ENCODE results near the gene SLC12A8.

Gene SLC12A8

DNA sequence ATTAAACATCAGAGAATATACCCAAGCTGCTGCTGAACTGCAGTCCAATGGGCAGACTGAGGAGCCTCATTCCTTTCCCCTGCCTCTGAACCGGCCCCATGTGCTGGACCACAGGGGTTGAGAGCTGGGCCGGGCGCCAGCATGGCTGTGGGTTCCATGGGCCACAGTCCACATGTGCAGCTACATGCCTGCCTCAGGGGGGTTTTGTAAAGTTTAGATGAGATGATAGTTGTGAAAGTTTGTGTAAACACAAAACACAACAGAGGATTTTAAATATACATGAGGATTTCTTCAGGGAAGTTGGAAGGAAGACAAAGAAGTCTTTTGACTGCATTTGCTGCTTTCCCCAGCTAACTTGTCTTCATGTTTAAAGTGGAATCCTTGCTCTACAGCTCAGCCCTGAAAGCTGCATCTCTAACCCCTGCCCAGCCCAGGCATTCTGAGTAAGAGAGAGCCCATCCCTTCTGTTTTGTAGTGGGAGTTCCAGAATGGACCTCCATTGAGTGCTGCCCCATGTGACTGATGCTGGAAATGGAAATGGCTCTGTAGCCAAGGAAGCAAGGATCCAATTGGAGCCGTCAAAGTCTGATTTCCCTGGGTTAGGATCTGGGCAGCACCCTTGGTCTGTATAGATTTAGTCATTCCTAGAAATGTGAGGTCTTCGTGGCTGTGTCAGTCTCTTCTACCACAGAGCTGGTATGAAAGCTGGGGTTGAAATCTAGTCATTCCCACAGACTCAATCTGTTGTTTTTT is 17.5 kb downstream of the SLC12A8 start:
- DNase-seq (ENCODE audit: low read depth), result no peak
- TF ChIP-seq, protein P1, sequence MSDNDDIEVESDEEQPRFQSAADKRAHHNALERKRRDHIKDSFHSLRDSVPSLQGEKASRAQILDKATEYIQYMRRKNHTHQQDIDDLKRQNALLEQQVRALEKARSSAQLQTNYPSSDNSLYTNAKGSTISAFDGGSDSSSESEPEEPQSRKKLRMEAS (IDR thresholded peaks at IDR 0.05; ENCODE audit: low read depth, low read length), result no peak
- TF ChIP-seq MYC (IDR thresholded peaks at IDR 0.05; ENCODE audit: low read depth, low read length) (no peak), POLR2A (IDR thresholded peaks at IDR 0.05; ENCODE audit: extremely low read depth, insufficient read length) (no peak)
- TF ChIP-seq, protein P2, sequence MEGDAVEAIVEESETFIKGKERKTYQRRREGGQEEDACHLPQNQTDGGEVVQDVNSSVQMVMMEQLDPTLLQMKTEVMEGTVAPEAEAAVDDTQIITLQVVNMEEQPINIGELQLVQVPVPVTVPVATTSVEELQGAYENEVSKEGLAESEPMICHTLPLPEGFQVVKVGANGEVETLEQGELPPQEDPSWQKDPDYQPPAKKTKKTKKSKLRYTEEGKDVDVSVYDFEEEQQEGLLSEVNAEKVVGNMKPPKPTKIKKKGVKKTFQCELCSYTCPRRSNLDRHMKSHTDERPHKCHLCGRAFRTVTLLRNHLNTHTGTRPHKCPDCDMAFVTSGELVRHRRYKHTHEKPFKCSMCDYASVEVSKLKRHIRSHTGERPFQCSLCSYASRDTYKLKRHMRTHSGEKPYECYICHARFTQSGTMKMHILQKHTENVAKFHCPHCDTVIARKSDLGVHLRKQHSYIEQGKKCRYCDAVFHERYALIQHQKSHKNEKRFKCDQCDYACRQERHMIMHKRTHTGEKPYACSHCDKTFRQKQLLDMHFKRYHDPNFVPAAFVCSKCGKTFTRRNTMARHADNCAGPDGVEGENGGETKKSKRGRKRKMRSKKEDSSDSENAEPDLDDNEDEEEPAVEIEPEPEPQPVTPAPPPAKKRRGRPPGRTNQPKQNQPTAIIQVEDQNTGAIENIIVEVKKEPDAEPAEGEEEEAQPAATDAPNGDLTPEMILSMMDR (IDR thresholded peaks at IDR 0.05; ENCODE audit: low read depth, low read length), result no peak

DNA sequence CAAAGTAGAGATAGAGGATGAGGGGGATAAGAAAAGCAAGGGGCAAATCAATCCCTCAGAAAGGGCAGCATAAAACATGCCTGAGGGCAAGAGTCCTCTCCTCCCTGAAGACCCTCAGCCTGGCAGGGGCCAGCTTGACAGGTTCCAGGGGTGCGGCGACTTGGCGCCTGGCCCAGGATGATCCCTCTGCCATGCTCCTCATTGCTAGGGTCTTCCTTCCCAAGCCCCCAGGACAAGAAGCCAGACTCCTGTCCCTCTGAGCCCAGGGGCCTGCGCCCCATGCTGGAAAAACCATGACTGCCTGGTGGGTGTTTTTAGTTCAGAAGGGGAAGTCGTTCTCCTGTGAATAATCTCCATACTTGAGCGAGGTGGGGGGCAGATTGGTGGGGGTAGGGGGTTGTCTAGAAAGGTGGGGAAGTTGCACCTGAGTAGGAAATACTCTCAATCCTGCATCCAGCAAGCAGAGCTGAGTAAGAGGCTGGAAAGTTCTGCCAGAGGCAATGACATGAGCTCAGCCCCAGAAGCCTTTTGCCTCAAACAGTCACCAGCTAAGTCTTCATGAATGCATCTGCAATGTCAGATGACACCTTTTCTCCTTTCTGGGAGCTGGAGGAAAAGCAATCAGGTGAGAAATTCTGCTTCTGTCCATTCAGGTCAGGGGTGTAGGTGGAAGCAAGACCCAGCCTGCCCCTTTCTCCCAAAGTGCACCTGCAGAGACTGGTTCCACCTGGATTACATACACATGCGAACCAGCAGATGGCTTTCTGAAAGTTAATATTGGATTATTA is 18.3 kb downstream of the SLC12A8 start:
- TF ChIP-seq POLR2A (IDR thresholded peaks at IDR 0.05; ENCODE audit: extremely low read depth, insufficient read length), result no peak
- TF ChIP-seq, protein P1 (IDR thresholded peaks at IDR 0.05; ENCODE audit: low read depth, low read length), result no peak
- no peak for TF ChIP-seq MYC (IDR thresholded peaks at IDR 0.05; ENCODE audit: low read depth, low read length)
- TF ChIP-seq, protein P2 (IDR thresholded peaks at IDR 0.05; ENCODE audit: low read depth, low read length), result no peak
- DNase-seq (ENCODE audit: low read depth), result no peak
- H3K4me3 ChIP-seq (ENCODE audit: low read depth, low read length), result no peak overlapping the region

More for the DNA sequence above, 17.5 kb downstream of the SLC12A8 start:
- no peak overlapping the region for H3K4me3 ChIP-seq (ENCODE audit: low read depth, low read length)

DNA sequence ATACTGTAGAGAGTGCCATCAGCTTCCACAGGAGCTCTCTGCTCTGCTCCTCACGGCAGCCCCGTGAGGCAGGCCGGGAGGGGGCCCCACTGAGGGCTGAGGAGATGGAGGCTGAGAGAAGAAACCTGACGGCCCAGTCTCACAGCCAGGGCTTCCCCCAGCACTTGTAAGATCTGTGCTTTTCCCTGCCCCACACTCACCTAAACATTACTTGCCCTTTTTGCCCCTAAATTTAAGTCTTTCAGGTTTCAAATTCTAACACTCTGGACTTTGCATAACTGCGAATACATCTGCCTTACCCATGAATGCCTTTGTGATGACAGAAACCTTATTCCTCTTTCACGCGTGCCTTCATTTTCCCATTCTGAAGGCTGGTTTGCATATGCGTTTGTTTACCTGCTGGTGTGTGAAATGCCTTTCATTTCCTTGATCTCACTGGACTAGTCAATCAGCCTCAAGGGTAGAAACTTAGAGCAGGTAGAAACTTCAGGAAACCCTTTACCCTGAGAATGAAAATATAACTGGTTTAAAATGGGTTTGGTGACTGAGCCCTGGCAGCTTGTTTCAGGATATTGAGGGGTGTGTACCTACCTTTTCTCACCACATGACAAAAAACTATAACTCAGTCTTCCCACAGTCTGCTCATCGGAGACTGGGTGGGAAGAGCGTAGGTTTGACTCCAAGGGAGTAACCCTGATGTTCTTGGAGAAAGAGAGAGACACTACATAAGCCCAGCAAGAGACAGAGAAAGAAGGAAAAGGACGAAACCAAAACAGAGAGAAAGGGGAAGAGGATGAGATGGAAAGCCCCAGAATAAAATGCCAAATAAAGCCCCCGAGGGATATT is 20.1 kb downstream of the SLC12A8 start:
- TF ChIP-seq, protein P2 (IDR thresholded peaks at IDR 0.05; ENCODE audit: low read depth, low read length), result no peak
- TF ChIP-seq, protein P1 (IDR thresholded peaks at IDR 0.05; ENCODE audit: low read depth, low read length), result no peak
- no peak for TF ChIP-seq MYC (IDR thresholded peaks at IDR 0.05; ENCODE audit: low read depth, low read length)
- TF ChIP-seq POLR2A (IDR thresholded peaks at IDR 0.05; ENCODE audit: extremely low read depth, insufficient read length), result no peak
- no peak for DNase-seq (ENCODE audit: low read depth)
- no peak overlapping the region for H3K4me3 ChIP-seq (ENCODE audit: low read depth, low read length)

DNA sequence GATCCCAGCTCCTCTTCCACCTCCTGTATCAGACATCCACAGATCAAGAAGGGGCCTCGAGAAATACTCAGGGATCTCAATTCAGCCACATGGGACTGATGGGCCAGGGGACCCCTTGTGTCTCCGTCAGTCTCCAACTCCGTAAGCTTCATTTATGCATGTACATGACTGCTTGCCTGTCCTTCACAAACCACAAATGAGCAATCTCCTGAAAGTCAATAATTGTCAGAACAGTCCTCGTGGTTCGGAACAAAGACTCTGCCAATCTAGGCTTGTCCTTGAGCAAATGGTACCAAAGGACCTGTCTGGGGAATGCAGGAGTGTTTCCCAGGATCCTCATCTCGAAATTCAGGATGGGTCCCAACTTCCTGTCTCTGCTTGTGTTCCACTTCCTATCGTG is 20.8 kb downstream of the SLC12A8 start:
- no peak for DNase-seq (ENCODE audit: low read depth)
- H3K4me3 ChIP-seq (ENCODE audit: low read depth, low read length), result no peak overlapping the region
- TF ChIP-seq, protein P2 (IDR thresholded peaks at IDR 0.05; ENCODE audit: low read depth, low read length), result no peak
- TF ChIP-seq MYC (IDR thresholded peaks at IDR 0.05; ENCODE audit: low read depth, low read length), result no peak
- TF ChIP-seq, protein P1 (IDR thresholded peaks at IDR 0.05; ENCODE audit: low read depth, low read length), result no peak
- TF ChIP-seq POLR2A (IDR thresholded peaks at IDR 0.05; ENCODE audit: extremely low read depth, insufficient read length), result no peak

DNA sequence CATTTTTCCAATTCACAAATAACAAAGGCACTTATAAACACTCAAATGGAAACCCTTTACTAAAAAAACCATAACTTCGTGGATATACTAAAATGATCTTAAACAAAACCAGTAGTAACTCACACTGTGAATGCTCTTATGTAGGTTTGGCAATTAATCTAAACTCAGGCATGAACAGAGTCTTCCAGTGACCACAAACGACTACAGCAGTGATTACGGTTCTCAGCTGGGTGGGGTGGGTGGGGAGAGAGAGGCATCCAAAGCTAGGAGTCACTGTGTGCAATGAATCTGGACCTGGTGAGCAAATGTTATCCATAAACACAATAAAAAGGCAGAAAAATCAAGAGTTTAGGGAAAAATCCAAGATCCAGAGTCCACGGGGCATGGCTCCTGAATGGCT is 21.3 kb downstream of the SLC12A8 start:
- H3K4me3 ChIP-seq (ENCODE audit: low read depth, low read length), result no peak overlapping the region
- TF ChIP-seq POLR2A (IDR thresholded peaks at IDR 0.05; ENCODE audit: extremely low read depth, insufficient read length) (no peak), MYC (IDR thresholded peaks at IDR 0.05; ENCODE audit: low read depth, low read length) (no peak)
- TF ChIP-seq, protein P1 (IDR thresholded peaks at IDR 0.05; ENCODE audit: low read depth, low read length), result no peak
- TF ChIP-seq, protein P2 (IDR thresholded peaks at IDR 0.05; ENCODE audit: low read depth, low read length), result no peak
- no peak for DNase-seq (ENCODE audit: low read depth)
